ENCODE data around the gene ENAH. TPM values are rescaled to one million over a fixed set of nuclear protein-coding genes. Genes with fewer than 3 reads are reported as not detected.
A peak's percentile ranks its signal among the peaks of the same experiment; 100 is the strongest.

Gene ENAH
- polyA plus RNA-seq, 1 of the 3 experiments (the other 2 are of a cell fraction), result 48.9 TPM

DNA sequence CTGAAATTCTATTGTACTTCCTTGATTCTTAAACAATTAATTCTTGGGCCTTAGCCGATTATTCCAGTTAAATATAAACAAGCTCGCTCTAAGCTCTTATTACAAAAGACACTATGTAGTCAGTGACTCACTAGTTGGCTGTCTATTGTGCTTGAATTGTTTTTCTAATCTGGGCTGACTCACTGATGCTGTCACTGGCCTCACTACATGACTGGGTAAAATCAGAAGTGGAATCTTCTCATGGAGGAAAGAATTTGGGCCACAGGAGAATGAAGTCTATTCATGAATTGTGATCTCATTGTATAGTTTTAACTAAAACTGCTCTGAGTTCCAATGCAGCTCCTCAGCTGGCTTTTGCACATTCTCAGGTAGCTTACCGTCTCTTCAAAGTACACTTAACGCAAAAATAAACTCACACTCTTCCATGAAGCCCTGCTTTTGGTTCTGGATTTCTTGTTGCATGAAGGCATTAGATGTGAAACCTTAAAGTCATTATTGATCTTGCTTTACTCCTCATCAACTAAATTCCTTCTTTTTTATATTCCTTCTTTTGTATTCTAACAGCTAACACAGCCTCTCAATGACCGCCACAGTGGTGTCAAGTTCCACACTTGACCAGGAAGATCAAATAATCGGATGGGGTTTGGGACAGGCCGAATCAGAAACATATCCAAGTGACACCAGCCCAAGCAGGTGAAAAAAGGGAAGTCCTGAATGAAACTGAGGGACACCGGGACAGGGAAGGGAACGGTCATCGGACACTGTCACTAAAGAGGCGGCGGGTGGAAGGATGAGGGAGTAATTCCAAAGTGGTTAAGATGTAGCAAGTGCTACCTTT, 144.2 kb downstream of the ENAH start (continued):
- TF ChIP-seq GATA2 (CRISPR knock-in tag; IDR thresholded peaks at IDR 0.05) (no peak), RXRA (IDR thresholded peaks at IDR 0.05; ENCODE audit: borderline replicate concordance, low read depth) (peak; percentile 74; the same call in 1 of the 2 replicates), POLR2AphosphoS5 (IDR thresholded peaks at IDR 0.05; ENCODE audit: low read depth, low read length) (peak; percentile 79; the same call in 1 of the 2 replicates), FOXJ3 (CRISPR knock-in tag; IDR thresholded peaks at IDR 0.05) (no peak), NFIC (IDR thresholded peaks at IDR 0.05; ENCODE audit: borderline replicate concordance) (peak; percentile 91), RCOR1 (IDR thresholded peaks at IDR 0.05; ENCODE audit: low read length) (no peak), RAD21 (IDR thresholded peaks at IDR 0.05; ENCODE audit: low read length) (no peak), RFX5 (IDR thresholded peaks at IDR 0.05; ENCODE audit: low read length) (no peak)
- TF ChIP-seq, protein P1, sequence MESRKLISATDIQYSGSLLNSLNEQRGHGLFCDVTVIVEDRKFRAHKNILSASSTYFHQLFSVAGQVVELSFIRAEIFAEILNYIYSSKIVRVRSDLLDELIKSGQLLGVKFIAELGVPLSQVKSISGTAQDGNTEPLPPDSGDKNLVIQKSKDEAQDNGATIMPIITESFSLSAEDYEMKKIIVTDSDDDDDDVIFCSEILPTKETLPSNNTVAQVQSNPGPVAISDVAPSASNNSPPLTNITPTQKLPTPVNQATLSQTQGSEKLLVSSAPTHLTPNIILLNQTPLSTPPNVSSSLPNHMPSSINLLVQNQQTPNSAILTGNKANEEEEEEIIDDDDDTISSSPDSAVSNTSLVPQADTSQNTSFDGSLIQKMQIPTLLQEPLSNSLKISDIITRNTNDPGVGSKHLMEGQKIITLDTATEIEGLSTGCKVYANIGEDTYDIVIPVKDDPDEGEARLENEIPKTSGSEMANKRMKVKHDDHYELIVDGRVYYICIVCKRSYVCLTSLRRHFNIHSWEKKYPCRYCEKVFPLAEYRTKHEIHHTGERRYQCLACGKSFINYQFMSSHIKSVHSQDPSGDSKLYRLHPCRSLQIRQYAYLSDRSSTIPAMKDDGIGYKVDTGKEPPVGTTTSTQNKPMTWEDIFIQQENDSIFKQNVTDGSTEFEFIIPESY (IDR thresholded peaks at IDR 0.05; ENCODE audit: borderline replicate concordance, low read depth), result peak; percentile 26; the same call in 1 of the 2 replicates
- TF ChIP-seq, protein P2, sequence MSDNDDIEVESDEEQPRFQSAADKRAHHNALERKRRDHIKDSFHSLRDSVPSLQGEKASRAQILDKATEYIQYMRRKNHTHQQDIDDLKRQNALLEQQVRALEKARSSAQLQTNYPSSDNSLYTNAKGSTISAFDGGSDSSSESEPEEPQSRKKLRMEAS (IDR thresholded peaks at IDR 0.05; ENCODE audit: low read depth), result no peak; the same call in 1 of the 2 replicates

DNA sequence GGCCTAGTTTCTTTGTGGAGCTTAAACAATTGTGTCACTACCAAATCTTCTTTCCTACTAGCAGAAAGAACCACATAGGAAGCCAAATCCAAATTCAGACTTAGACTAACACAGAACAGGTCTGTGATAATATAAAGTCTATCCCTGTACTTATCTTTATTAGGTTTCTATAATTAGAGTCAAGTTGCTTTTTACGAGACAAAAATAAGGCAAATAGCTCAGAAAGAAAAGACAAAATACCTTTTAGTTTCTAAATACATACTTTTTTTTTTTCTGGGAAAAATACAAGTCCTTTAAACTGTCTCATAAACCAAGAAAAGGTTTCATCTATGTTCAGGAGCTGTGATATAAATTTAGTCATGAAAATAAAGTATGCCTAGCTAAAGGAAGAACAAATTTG, 146.2 kb downstream of the ENAH start:
- ChIA-PET POLR2A (no interaction called here), CTCF (interaction anchor here (1.0 to 6.3 kb wide), 3 partner anchors 31 to 481 kb away, joined by 3 to 33 read pairs (median 3); no protein-coding TSS in a partner anchor)
- Histone ChIP-seq H3K9me2 (no peaks in the 10 kb centered on the region), H3K4me2 (no peak overlapping the region), H3K27ac (ENCODE audit: low read depth in 2 of 2, low read length in 1 of 2) (peak overlapping the region; percentile 21 to 41; a peak in 2 of 4 replicates), H3F3A (replicated peaks; ENCODE audit: insufficient read depth) (peaks cover 37% of the 10 kb centered on the region), H3K9me3 (no peaks in the 10 kb centered on the region), H3K4me1 (ENCODE audit: control insufficient read depth in 1 of 2, insufficient read depth in 2 of 2, low read depth in 1 of 2, low read length in 1 of 2) (peaks cover 5 to 12% of the 10 kb centered on the region in 2 experiments; a peak in 3 of 4 replicates), H2AFZ (ENCODE audit: low read depth) (no peak overlapping the region), H3K9ac (no peak overlapping the region), H3K27me3 (ENCODE audit: insufficient read depth) (no peaks in the 10 kb centered on the region), H4K20me1 (ENCODE audit: insufficient read depth) (no peaks in the 10 kb centered on the region), H3K36me3 (replicated peaks in 1 of 2; ENCODE audit: control insufficient read depth in 1 of 2, insufficient read depth in 2 of 2, low read length in 1 of 2) (peaks cover 67 to 69% of the 10 kb centered on the region in 2 experiments), H3K4me3 (ENCODE audit: low read depth in 2 of 2, low read length in 1 of 2) (no peak overlapping the region), H3K79me2 (ENCODE audit: insufficient read depth) (peaks cover 36% of the 10 kb centered on the region)
- WGBS (ENCODE audit: low lambda C conversion rate), result 94% methylated on average over 1 of the region's 1 CpG
- DNase-seq, result no peak
- TF ChIP-seq EZH2phosphoT487 (IDR thresholded peaks at IDR 0.05; ENCODE audit: borderline replicate concordance, low read depth) (no peak), GATA2 (CRISPR knock-in tag; IDR thresholded peaks at IDR 0.05) (no peak), FOSL2 (IDR thresholded peaks at IDR 0.05; ENCODE audit: borderline replicate concordance, low read depth) (no peak), TAF1 (IDR thresholded peaks at IDR 0.05; ENCODE audit: borderline replicate concordance, low read depth, low read length) (no peak), CHD2 (IDR thresholded peaks at IDR 0.05; ENCODE audit: low read length, partially characterized antibody) (no peak), ELF1 (IDR thresholded peaks at IDR 0.05) (no peak), RXRA (IDR thresholded peaks at IDR 0.05; ENCODE audit: borderline replicate concordance, low read depth) (no peak), MXI1 (IDR thresholded peaks at IDR 0.05; ENCODE audit: low read depth, low read length) (no peak), GABPA (IDR thresholded peaks at IDR 0.05; ENCODE audit: low read depth) (no peak), YY1 (IDR thresholded peaks at IDR 0.05; ENCODE audit: low read depth) (no peak)
- TF ChIP-seq, protein P3, sequence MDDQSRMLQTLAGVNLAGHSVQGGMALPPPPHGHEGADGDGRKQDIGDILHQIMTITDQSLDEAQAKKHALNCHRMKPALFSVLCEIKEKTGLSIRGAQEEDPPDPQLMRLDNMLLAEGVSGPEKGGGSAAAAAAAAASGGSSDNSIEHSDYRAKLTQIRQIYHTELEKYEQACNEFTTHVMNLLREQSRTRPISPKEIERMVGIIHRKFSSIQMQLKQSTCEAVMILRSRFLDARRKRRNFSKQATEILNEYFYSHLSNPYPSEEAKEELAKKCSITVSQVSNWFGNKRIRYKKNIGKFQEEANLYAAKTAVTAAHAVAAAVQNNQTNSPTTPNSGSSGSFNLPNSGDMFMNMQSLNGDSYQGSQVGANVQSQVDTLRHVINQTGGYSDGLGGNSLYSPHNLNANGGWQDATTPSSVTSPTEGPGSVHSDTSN (IDR thresholded peaks at IDR 0.05), result no peak
- TF ChIP-seq, protein P2 (IDR thresholded peaks at IDR 0.05; ENCODE audit: low read depth), result no peak
- TF ChIP-seq, protein P4, sequence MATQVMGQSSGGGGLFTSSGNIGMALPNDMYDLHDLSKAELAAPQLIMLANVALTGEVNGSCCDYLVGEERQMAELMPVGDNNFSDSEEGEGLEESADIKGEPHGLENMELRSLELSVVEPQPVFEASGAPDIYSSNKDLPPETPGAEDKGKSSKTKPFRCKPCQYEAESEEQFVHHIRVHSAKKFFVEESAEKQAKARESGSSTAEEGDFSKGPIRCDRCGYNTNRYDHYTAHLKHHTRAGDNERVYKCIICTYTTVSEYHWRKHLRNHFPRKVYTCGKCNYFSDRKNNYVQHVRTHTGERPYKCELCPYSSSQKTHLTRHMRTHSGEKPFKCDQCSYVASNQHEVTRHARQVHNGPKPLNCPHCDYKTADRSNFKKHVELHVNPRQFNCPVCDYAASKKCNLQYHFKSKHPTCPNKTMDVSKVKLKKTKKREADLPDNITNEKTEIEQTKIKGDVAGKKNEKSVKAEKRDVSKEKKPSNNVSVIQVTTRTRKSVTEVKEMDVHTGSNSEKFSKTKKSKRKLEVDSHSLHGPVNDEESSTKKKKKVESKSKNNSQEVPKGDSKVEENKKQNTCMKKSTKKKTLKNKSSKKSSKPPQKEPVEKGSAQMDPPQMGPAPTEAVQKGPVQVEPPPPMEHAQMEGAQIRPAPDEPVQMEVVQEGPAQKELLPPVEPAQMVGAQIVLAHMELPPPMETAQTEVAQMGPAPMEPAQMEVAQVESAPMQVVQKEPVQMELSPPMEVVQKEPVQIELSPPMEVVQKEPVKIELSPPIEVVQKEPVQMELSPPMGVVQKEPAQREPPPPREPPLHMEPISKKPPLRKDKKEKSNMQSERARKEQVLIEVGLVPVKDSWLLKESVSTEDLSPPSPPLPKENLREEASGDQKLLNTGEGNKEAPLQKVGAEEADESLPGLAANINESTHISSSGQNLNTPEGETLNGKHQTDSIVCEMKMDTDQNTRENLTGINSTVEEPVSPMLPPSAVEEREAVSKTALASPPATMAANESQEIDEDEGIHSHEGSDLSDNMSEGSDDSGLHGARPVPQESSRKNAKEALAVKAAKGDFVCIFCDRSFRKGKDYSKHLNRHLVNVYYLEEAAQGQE (IDR thresholded peaks at IDR 0.05; ENCODE audit: low read depth, low read length), result no peak
- TF ChIP-seq, protein P5, sequence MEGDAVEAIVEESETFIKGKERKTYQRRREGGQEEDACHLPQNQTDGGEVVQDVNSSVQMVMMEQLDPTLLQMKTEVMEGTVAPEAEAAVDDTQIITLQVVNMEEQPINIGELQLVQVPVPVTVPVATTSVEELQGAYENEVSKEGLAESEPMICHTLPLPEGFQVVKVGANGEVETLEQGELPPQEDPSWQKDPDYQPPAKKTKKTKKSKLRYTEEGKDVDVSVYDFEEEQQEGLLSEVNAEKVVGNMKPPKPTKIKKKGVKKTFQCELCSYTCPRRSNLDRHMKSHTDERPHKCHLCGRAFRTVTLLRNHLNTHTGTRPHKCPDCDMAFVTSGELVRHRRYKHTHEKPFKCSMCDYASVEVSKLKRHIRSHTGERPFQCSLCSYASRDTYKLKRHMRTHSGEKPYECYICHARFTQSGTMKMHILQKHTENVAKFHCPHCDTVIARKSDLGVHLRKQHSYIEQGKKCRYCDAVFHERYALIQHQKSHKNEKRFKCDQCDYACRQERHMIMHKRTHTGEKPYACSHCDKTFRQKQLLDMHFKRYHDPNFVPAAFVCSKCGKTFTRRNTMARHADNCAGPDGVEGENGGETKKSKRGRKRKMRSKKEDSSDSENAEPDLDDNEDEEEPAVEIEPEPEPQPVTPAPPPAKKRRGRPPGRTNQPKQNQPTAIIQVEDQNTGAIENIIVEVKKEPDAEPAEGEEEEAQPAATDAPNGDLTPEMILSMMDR (IDR thresholded peaks at IDR 0.05), result no peak
